ENCODE measurements around the gene MORC2. TPM values are rescaled to one million over a fixed set of nuclear protein-coding genes. Genes with fewer than 3 reads are reported as not detected.
A peak's percentile ranks its signal among the peaks of the same experiment; 100 is the strongest.

The MORC2 gene
- total and polyA plus RNA-seq, 2 of the 13 experiments (the other 11 are each of a cell fraction or from before 2014, with no cell fraction given), result 11.9 to 18.3 TPM

- TF ChIP-seq ZNF747 (CRISPR knock-in tag; IDR thresholded peaks at IDR 0.05; ENCODE audit: borderline replicate concordance), result no peak
- TF ChIP-seq ZNF501 (CRISPR knock-in tag; IDR thresholded peaks at IDR 0.05), result peak; percentile 57; the same call in 1 of the 2 replicates
- peak; percentile 43; the same call in 1 of the 2 replicates for TF ChIP-seq UBTF (CRISPR knock-in tag; IDR thresholded peaks at IDR 0.05)
- TF ChIP-seq MLX (CRISPR knock-in tag; IDR thresholded peaks at IDR 0.05), result no peak
- no peak for TF ChIP-seq GRHL1 (CRISPR knock-in tag; conservative IDR thresholded peaks at IDR 0.05)
- TF ChIP-seq ZNF235 (CRISPR knock-in tag; IDR thresholded peaks at IDR 0.05; ENCODE audit: borderline replicate concordance), result no peak
- TF ChIP-seq ATF7 (IDR thresholded peaks at IDR 0.05), result no peak
- no peak for TF ChIP-seq ATF7 (CRISPR knock-in tag; IDR thresholded peaks at IDR 0.05)
- TF ChIP-seq AKNA (CRISPR knock-in tag; IDR thresholded peaks at IDR 0.05; ENCODE audit: borderline replicate concordance), result no peak
- TF ChIP-seq ZFAT (CRISPR knock-in tag; conservative IDR thresholded peaks at IDR 0.05), result no peak
- no peak for TF ChIP-seq ZSCAN29 (CRISPR knock-in tag; conservative IDR thresholded peaks at IDR 0.05)
- no peak for TF ChIP-seq SKIL (CRISPR knock-in tag; IDR thresholded peaks at IDR 0.05; ENCODE audit: borderline replicate concordance)
- no peak for TF ChIP-seq E2F1 (CRISPR knock-in tag; IDR thresholded peaks at IDR 0.05)
- TF ChIP-seq ZNF674 (CRISPR knock-in tag; IDR thresholded peaks at IDR 0.05; ENCODE audit: low read depth), result no peak
Measured at GRCh38 chr22:30881361-30882183, 87.0 kb downstream of the MORC2 start (continued).

Measured in HepG2 (cell line).